Calu3 (cell line): ENCODE data around the gene KIAA0930. TPM values are rescaled to one million over a fixed set of nuclear protein-coding genes. Genes with fewer than 3 reads are reported as not detected.
A peak's percentile ranks its signal among the peaks of the same experiment; 100 is the strongest.

Experiments used
- BruUV-seq: library from RNA; stranded (reverse); fragments of 400-500 nt; replicated peaks from 2 replicates; lab custom pipeline; 2021; lab: Mats Ljungman, UMichigan
- CTCF ChIA-PET: fragments of 300-600 bp; sonication (Branson Sonifier 250); formaldehyde crosslinking; loops from one replicate; lab custom pipeline; 2022; ENCODE audit warnings: antibody characterized with exemption; lab: Charles Lee
- DNase-seq: peaks from one replicate; pipeline ENCODE4 v3.0.0; 2022
- H3K27ac Mint-ChIP-seq: one replicate; pipeline ENCODE4 v1.8.0; 2022; ENCODE audit warnings: mixed read lengths; ENCODE audit not compliant: unreplicated experiment
- H3K27me3 Mint-ChIP-seq: one replicate; pipeline ENCODE4 v1.8.0; 2022; ENCODE audit warnings: mixed read lengths; ENCODE audit not compliant: unreplicated experiment
- H3K36me3 Mint-ChIP-seq: one replicate; pipeline ENCODE4 v1.8.0; 2022; ENCODE audit warnings: mild to moderate bottlenecking, moderate library complexity, mixed read lengths; ENCODE audit not compliant: insufficient read depth, unreplicated experiment
- H3K4me1 Mint-ChIP-seq: one replicate; pipeline ENCODE4 v1.8.0; 2022; ENCODE audit warnings: mild to moderate bottlenecking, low read depth, mixed read lengths; ENCODE audit not compliant: unreplicated experiment
- H3K4me3 Mint-ChIP-seq: one replicate; pipeline ENCODE4 v1.8.0; 2022; ENCODE audit warnings: mild to moderate bottlenecking, low read depth, moderate library complexity, mixed read lengths; ENCODE audit not compliant: unreplicated experiment
- H3K9me3 Mint-ChIP-seq: one replicate; pipeline ENCODE4 v1.8.0; 2022; ENCODE audit warnings: low read depth, mixed read lengths; ENCODE audit not compliant: unreplicated experiment
- CTCF ChIP-seq: fragments of 200-600 bp; IDR thresholded peaks from one replicate; pipeline ENCODE4 v1.8.0; 2022; ENCODE audit warnings: antibody characterized with exemption; ENCODE audit not compliant: unreplicated experiment
- intact Hi-C: fragments of 100-400 bp; cut with micrococcal nuclease; formaldehyde crosslinking; loops from one replicate; pipeline ENCODE4 v1.10.0; 2022; ENCODE audit not compliant: unreplicated experiment
- total RNA-seq: library from RNA; stranded (reverse); gene quantifications from 2 replicates; pipeline ENCODE4 v1.2.3, GENCODE V29; 2022

The KIAA0930 gene
- total RNA-seq, 1 experiment from 2014 or later: 56.8 TPM

- intact Hi-C loops: no loop called here
- H3K27me3 Mint-ChIP-seq: no peaks in the 10 kb centered on the region
- H3K4me3 Mint-ChIP-seq: no peak overlapping the region
- H3K27ac Mint-ChIP-seq: no peak overlapping the region
- CTCF ChIA-PET: no interaction called here
- no peak for TF ChIP-seq CTCF
- peaks cover 5% of the 10 kb centered on the region for H3K4me1 Mint-ChIP-seq
- no peaks in the 10 kb centered on the region for H3K36me3 Mint-ChIP-seq
- H3K9me3 Mint-ChIP-seq: no peaks in the 10 kb centered on the region
- DNase-seq: no peak
- no TSS peak for BruUV-seq
Measured at GRCh38 chr22:45254388-45254787, 13.7 kb upstream of the KIAA0930 start.

GRCh38 chr22:45253039-45253641, 12.4 kb upstream of the KIAA0930 start:
- Mint-ChIP-seq H3K27ac (no peak overlapping the region), H3K9me3 (no peaks in the 10 kb centered on the region), H3K36me3 (no peaks in the 10 kb centered on the region), H3K4me3 (no peak overlapping the region), H3K4me1 (peaks cover 15% of the 10 kb centered on the region), H3K27me3 (no peaks in the 10 kb centered on the region)
- intact Hi-C loops: no loop called here
- CTCF ChIA-PET: interaction anchor here (0.6 to 0.7 kb wide), 3 partner anchors 47 to 461 kb away, joined by 3 to 4 read pairs (median 4); no protein-coding TSS in a partner anchor
- BruUV-seq: no TSS peak
- DNase-seq: no peak
- TF ChIP-seq CTCF: no peak

- no peak for TF ChIP-seq CTCF
- DNase-seq: no peak
- CTCF ChIA-PET: interaction anchor here (0.7 kb wide), 2 partner anchors 10 to 186 kb away, joined by 3 to 4 read pairs; no protein-coding TSS in a partner anchor
- no TSS peak for BruUV-seq
- Mint-ChIP-seq H3K36me3 (peaks cover 6% of the 10 kb centered on the region), H3K27ac (no peak overlapping the region), H3K9me3 (no peaks in the 10 kb centered on the region), H3K4me3 (no peak overlapping the region), H3K27me3 (no peaks in the 10 kb centered on the region), H3K4me1 (peaks cover 21% of the 10 kb centered on the region)
- intact Hi-C loops: no loop called here
Measured at GRCh38 chr22:45251825-45252224, 11.1 kb upstream of the KIAA0930 start.

- no peaks in the 10 kb centered on the region for H3K27me3 Mint-ChIP-seq
- intact Hi-C loops: no loop called here
- no peak overlapping the region for H3K4me3 Mint-ChIP-seq
- TF ChIP-seq CTCF: no peak
- no peak for DNase-seq
- H3K4me1 Mint-ChIP-seq: peaks cover 43% of the 10 kb centered on the region
- peak overlapping the region; percentile 52 for H3K27ac Mint-ChIP-seq
- no peaks in the 10 kb centered on the region for H3K9me3 Mint-ChIP-seq
- H3K36me3 Mint-ChIP-seq: peaks cover 17% of the 10 kb centered on the region
- CTCF ChIA-PET: interaction anchor here (1.0 kb wide), 1 partner anchor 397 kb away, joined by 3 read pairs; no protein-coding TSS in a partner anchor
- no TSS peak for BruUV-seq
Measured at GRCh38 chr22:45248832-45249561, 8.3 kb upstream of the KIAA0930 start.
